ENCODE results near the gene RWDD3.

Gene RWDD3

DNA sequence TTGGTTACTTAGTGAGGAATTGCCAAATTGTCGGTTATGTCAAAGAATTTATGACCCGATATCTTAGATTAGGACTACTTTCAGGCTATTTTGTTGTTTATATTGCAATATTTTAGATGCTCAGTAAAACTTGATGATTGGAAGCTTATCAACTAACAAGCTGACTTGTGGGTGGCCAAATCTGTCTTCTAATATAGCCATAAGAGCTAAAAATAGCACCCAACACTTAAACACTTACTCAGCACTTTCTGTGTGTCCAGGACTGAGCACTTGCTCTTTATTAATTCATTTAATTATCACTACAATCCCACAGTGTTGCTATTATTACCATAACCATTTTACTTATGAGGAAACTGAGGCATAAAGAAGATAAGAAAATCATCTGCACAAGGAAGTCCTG, 50.4 kb downstream of the RWDD3 start:
- H3K4me3 ChIP-seq (ENCODE audit: low read length) = no peak overlapping the region
- TF ChIP-seq CTCF (IDR thresholded peaks at IDR 0.05; ENCODE audit: insufficient read depth, low read depth, low read length, missing control alignments) = no peak
- DNase-seq (ENCODE audit: low read depth) = no peak

- no peak overlapping the region for H3K4me3 ChIP-seq (ENCODE audit: low read length)
- DNase-seq (ENCODE audit: low read depth) = peak; percentile 67
- TF ChIP-seq CTCF (IDR thresholded peaks at IDR 0.05; ENCODE audit: insufficient read depth, low read depth, low read length, missing control alignments) = no peak
Observed at GRCh38 chr1:95286479-95286878, 52.5 kb downstream of the RWDD3 start.

GRCh38 chr1:95287081-95287480, 53.1 kb downstream of the RWDD3 start:
- peak; percentile 28 for DNase-seq (ENCODE audit: low read depth)
- peak; percentile 33 for TF ChIP-seq CTCF (IDR thresholded peaks at IDR 0.05; ENCODE audit: insufficient read depth, low read depth, low read length, missing control alignments)
- H3K4me3 ChIP-seq (ENCODE audit: low read length) = no peak overlapping the region

GRCh38 chr1:95287825-95288224, 53.8 kb downstream of the RWDD3 start:
- TF ChIP-seq CTCF (IDR thresholded peaks at IDR 0.05; ENCODE audit: insufficient read depth, low read depth, low read length, missing control alignments) = no peak
- H3K4me3 ChIP-seq (ENCODE audit: low read length) = no peak overlapping the region
- peak; percentile 53 for DNase-seq (ENCODE audit: low read depth)
